ENCODE results near the gene TOR3A. TPM values are rescaled to one million over a fixed set of nuclear protein-coding genes. Genes with fewer than 3 reads are reported as not detected.
"Not testable (repeated sequence)": the region's sequence is repeated elsewhere in the genome, so short reads cannot be mapped to it uniquely, and the experiment has no call there.

Gene TOR3A
- total RNA-seq, 1 donor from 2014 or later = 13.8 TPM

GRCh38 chr1:179104611-179105250 is 22.9 kb downstream of the TOR3A start:
- DNase-seq (ENCODE audit: low spot score) (peak; percentile 73), ATAC-seq (peak; percentile 75)

- DNase-seq (ENCODE audit: low spot score) (no peak), ATAC-seq (peak; percentile 31)
Measured at GRCh38 chr1:179105393-179105792, 23.5 kb downstream of the TOR3A start.

DNA sequence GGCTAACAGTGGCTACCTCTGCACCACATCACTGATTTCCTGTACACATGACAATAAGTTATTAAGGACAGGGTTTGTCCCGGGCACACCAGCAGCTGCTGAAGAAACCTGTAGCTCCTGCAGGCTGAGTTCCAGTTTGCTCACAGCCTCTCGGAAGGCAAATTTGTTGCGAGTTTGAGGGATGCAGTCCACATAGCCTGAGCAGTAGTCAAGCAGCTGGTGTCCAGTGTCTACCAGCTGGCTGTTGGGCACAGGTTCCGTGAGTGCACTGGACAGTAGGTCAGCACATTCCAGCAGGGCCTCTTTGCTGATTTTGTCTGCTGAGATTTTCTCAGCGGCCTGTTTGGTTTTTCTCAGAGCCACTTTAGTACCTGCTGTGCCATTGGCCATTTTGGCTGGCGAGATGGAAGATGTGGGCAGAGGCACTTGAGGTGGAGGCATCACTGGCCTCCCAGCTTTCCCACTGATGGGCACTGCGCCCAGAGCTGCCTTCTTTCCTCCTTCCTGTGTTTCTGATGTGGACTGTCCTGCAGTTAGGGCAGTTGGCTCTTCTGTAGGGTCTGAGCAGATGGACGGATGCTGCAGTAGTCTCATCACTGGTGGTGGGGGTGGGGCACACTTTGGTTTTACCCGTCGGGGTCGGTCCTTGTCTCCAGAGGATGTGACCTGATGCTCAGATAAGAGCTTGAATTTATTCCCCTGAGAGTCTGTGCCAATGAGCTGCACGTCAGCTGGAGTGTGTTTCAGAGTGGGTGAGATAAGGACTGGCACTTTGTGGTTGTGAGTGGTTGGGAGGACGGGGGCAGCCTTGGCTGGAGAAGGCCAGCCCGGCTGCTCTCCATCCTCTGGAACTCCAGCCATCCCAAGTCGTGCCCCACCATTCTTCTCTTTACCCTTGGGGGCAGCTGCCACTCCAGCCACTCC is 26.1 kb downstream of the TOR3A start:
- ATAC-seq (peak; percentile 32), DNase-seq (ENCODE audit: low spot score) (no peak)

- DNase-seq (ENCODE audit: low spot score) = peak; percentile 84
- ATAC-seq = peak; percentile 84
Measured at GRCh38 chr1:179108644-179109043, 26.8 kb downstream of the TOR3A start.

DNA sequence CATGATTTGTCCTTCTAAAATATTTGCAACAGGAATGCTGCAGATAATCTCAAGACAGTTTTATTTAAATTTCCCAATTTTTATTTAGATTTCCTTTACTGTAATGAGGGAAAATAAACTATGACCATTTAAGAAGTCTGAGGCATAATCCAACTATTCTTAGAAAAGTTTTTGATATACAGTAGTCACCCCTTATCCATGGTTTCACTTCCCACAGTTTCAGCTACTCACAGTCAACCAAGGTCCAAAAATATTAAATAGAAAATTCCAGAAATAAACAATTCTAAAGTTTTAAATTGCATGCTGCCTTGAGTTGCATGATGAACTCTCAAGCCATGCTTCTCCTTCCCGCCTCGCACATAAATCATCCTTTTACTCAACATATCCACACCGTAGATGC is 33.3 kb downstream of the TOR3A start:
- ATAC-seq (no peak), DNase-seq (ENCODE audit: low spot score) (no peak)

DNA sequence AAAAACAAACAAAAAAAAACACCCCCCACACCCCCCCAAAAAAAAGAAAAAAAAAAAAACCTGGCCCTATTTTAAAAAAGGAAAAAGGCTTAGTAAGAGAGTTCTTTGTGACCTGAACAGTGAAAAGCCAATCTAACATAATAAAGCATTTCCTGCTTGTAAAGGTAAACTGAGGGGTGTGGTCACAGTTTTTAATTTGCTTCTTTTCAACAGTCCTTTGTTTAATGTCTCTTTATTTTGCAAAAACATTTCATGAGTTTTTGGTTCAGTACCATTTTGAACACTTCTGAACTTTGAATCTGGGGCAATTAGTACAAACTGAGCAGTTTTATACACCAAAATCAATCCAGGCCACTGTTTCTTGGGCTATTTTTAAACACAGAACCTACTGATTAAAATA is 37.6 kb downstream of the TOR3A start:
- DNase-seq (ENCODE audit: low spot score) (no peak), ATAC-seq (peak; percentile 47)

- no peak for DNase-seq (ENCODE audit: low spot score)
- ATAC-seq = peak; percentile 15
Measured at GRCh38 chr1:179120736-179121135, 38.9 kb downstream of the TOR3A start.

- ATAC-seq (peak; percentile 86), DNase-seq (ENCODE audit: low spot score) (no peak)
Measured at GRCh38 chr1:179121159-179121938, 39.5 kb downstream of the TOR3A start.

DNA sequence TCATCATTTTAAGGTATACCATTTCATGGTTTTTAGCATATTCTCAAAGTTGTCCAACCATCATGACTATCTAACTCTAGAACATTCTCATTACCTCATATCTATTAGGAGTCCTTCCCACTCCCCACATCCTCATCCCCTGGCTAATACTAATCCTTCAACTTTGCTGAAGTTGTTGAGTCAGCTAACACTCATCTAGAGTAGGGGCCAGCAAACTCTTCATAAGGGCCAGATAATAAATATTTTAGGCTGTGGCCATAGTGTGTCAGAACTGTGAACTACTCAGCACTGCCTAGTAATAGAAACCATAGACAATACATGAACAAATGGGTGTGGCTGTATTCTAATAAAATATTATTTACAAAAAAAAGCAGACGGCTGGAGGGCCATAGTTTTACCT is 43.0 kb downstream of the TOR3A start:
- ATAC-seq (no peak), DNase-seq (ENCODE audit: low spot score) (no peak)

- DNase-seq (ENCODE audit: low spot score) (peak; percentile 81), ATAC-seq (peak; percentile 86)
Measured at GRCh38 chr1:179126338-179127060, 44.6 kb downstream of the TOR3A start.

GRCh38 chr1:179127163-179127895 is 45.5 kb downstream of the TOR3A start:
- ATAC-seq = no peak
- no peak for DNase-seq (ENCODE audit: low spot score)

DNA sequence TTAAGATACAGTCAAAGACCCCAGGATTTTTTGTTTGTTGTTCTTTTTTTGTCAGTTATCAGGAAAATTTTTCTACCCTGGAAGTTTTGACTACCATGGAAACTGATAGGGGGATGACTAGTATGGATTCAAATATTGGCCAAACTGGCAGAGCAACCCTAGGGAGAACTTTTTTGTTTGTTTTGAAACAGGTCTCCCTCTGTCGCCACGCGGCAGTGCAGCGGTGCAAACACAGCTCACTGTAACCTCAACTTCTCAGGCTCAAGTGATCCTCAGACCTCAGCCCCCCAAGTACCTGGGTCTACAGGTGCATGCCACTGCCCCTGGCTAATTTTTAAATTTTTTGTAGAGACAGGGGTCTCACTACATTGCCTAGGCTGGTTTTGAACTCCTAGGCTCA is 46.6 kb downstream of the TOR3A start:
- DNase-seq (ENCODE audit: low spot score) (no peak), ATAC-seq (peak; percentile 61)

DNA sequence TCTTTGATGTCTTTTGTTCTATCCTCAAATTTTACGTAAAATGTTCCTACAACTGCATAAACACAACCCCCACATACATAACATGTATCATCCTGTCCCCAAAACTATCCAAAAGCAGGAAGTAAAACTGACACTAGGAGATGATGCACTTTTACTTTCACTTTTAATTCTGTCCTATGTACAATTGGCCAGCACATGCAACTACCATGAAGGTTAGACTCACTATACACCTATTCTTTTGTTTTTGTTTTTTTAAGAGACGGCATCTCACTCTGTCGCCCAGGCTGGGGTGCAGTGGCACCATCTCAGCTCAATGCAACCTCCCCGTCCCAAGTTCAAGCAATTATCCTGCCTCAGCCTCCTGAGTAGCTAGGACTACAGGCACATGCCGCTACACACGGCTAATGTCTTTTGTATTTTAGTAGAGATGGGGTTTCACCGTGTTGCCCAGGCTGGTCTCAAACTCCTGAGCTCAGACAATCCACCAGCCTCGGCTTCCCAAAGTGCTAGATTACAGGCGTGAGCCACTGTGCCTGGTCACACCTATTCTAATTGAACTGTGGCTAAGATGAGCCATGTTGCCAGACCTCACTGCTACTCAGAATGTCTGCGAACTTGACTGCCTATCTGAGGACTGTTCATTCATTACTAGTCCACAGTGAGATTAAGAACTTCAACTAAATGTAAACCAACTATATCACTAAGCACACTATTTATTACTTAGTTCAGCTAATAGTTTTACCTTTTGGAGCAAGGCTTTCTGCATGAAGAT is 48.0 kb downstream of the TOR3A start:
- ATAC-seq (peak; percentile 82), DNase-seq (ENCODE audit: low spot score) (no peak)

DNA sequence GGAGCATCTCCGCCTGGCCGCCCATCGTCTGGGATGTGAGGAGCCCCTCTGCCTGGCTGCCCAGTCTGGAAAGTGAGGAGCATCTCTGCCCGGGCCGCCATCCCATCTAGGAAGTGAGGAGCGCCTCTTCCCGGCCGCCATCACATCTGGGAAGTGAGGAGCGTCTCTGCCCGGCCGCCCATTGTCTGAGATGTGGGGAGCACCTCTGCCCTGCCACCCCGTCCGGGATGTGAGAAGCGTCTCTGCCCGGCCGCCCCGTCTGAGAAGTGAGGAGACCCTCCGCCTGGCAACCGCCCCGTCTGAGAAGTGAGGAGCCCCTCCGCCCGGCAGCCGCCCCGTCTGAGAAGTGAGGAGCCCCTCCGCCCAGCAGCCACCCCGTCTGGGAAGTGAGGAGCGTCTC is 53.3 kb downstream of the TOR3A start:
- DNase-seq (ENCODE audit: low spot score); ATAC-seq: not testable (repeated sequence)

- ATAC-seq; DNase-seq (ENCODE audit: low spot score): not testable (repeated sequence)
Measured at GRCh38 chr1:179135707-179136106, 53.8 kb downstream of the TOR3A start.

GRCh38 chr1:179137617-179138255 is 55.9 kb downstream of the TOR3A start:
- peak; percentile 95 for ATAC-seq
- DNase-seq (ENCODE audit: low spot score) = no peak

- ATAC-seq = not testable (repeated sequence)
Measured at GRCh38 chr1:179138755-179139154, 56.9 kb downstream of the TOR3A start.

DNA sequence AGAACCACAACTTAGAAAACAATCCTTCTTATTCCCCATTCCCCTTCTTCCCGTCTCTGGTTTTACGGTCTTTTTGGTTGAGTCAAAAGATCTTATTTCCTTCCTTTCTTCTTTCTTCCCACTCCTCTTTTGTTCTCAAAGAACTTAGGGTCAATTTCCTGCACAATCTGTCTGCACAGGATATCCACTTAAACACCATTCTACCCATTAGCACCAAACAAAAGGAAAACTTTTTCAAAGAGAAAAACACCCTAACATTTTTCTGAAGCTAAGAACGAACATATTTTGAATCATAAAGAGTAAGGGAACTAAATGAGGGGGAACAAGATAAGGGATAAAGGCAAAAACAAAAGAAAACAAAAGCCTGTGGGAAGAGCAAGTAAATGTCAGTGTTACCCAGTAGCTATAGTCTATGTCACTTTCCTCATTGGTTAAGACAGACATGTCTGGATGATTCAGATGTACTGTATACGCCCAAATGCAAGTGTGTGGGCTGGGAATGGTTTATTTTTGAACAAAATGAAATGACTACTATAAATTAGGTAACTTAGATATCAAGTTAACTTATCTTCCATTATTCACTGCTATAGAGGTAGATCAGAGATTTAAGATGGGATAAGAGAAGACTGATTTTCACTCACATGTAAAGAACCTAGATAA is 59.9 kb downstream of the TOR3A start:
- ATAC-seq = no peak

More at GRCh38 chr1:179138755-179139154, 56.9 kb downstream of the TOR3A start:
- DNase-seq (ENCODE audit: low spot score) = not testable (repeated sequence)

More for the DNA sequence above, 59.9 kb downstream of the TOR3A start:
- no peak for DNase-seq (ENCODE audit: low spot score)

Data from left lobe of liver (tissue), 2 donors.